ENCODE measurements around the gene NMUR2. TPM values are rescaled to one million over a fixed set of nuclear protein-coding genes. Genes with fewer than 3 reads are reported as not detected.
A peak's percentile ranks its signal among the peaks of the same experiment; 100 is the strongest.

The NMUR2 gene
- total and polyA plus RNA-seq, 2 of the 8 experiments (the other 6 are each of a cell fraction or from before 2014, with no cell fraction given): 0.11 TPM; not detected in 1

- H3K56ac ChIP-seq (replicated peaks; ENCODE audit: insufficient read length, low read depth, low read length): no peak overlapping the region
- no peak overlapping the region for H3K9ac ChIP-seq (replicated peaks in 1 of 4; ENCODE audit: extremely low read depth in 1 of 4, low read depth in 3 of 4, low read length in 3 of 4)
- peak; percentile 75 for FAIRE-seq
- no peak overlapping the region for H2BK5ac ChIP-seq (ENCODE audit: low read depth, low read length)
- no peak overlapping the region for H3K27ac ChIP-seq (ENCODE audit: low read depth, low read length)
- H3K27me3 ChIP-seq (replicated peaks in 1 of 4; ENCODE audit: control insufficient read depth in 3 of 4, extremely low read depth in 1 of 4, insufficient read depth in 3 of 4, low read length in 3 of 4): peaks cover 0 to 1% (median 0%) of the 10 kb centered on the region in 4 experiments; a peak in 1 of 7 replicates
- H2BK20ac ChIP-seq (ENCODE audit: low read length): no peak overlapping the region
- no peaks in the 10 kb centered on the region for H3K36me3 ChIP-seq (ENCODE audit: control insufficient read depth in 2 of 4, insufficient read depth in 4 of 4, low read length in 3 of 4)
- H3K4me1 ChIP-seq (replicated peaks in 1 of 4; ENCODE audit: control insufficient read depth in 3 of 4, insufficient read depth in 4 of 4, low read length in 3 of 4): no peaks in the 10 kb centered on the region
- no peaks in the 10 kb centered on the region; a peak in 1 of 4 replicates for H3K9me3 ChIP-seq (ENCODE audit: insufficient read depth in 2 of 2, low read depth in 1 of 2, low read length in 1 of 2)
- no peak overlapping the region for H4K91ac ChIP-seq (replicated peaks; ENCODE audit: insufficient read length, low read length)
- no peak overlapping the region for H2AK5ac ChIP-seq (ENCODE audit: low read depth, low read length)
- H3K14ac ChIP-seq (ENCODE audit: insufficient read length): no peak overlapping the region
- H4K20me1 ChIP-seq (replicated peaks in 1 of 2; ENCODE audit: control insufficient read depth in 1 of 2, insufficient read depth in 2 of 2, low read length in 2 of 2): no peaks in the 10 kb centered on the region
- no peaks in the 10 kb centered on the region for H3K79me2 ChIP-seq (ENCODE audit: control insufficient read depth in 1 of 2, insufficient read depth in 2 of 2, low read length in 2 of 2)
- no peak overlapping the region for H2AFZ ChIP-seq (ENCODE audit: low read length)
- no peaks in the 10 kb centered on the region; the same call in 1 of the 2 replicates for H3K23me2 ChIP-seq (ENCODE audit: low read depth, low read length)
- 66% methylated on average over 8 of the region's 8 CpGs; no CpG with 5 or more reads in 1 of the 2 experiments for WGBS, 2 experiments (ENCODE audit: extremely low coverage in 1 of 2, insufficient coverage in 1 of 2, insufficient read length in 1 of 2, insufficient replicate concordance in 2 of 2, low coverage in 1 of 2, low lambda C conversion rate in 2 of 2, missing lambda C conversion rate in 1 of 2)
- ChIA-PET POLR2A (ENCODE audit: partially characterized antibody) (no interaction called here), CTCF (ENCODE audit: partially characterized antibody) (interaction anchor here (0.7 to 5.1 kb wide), 79 partner anchors 8 to 534 kb away, joined by 3 to 46 read pairs (median 5); no protein-coding TSS in a partner anchor)
- no peak overlapping the region for H3K18ac ChIP-seq (ENCODE audit: extremely low read depth, low read length)
- H2BK120ac ChIP-seq (replicated peaks; ENCODE audit: low read depth, low read length): no peak overlapping the region
- no peak overlapping the region for H2BK15ac ChIP-seq (ENCODE audit: low read length)
- no peak overlapping the region for H2BK12ac ChIP-seq (ENCODE audit: low read depth, low read length)
- H3K4me3 ChIP-seq (ENCODE audit: extremely low read depth in 1 of 4, insufficient read depth in 2 of 4, low read depth in 3 of 4, low read length in 4 of 4): no peak overlapping the region
- H4K8ac ChIP-seq (ENCODE audit: extremely low read depth, insufficient read depth, low read length): no peak overlapping the region
- no peak overlapping the region for H3K4me2 ChIP-seq (ENCODE audit: insufficient read depth in 1 of 2, low read depth in 2 of 2, low read length in 2 of 2)
- no peak overlapping the region for H4K5ac ChIP-seq (ENCODE audit: insufficient read length, low read depth, low read length)
- no peak overlapping the region for H3K4ac ChIP-seq (replicated peaks; ENCODE audit: insufficient read length, low read depth, low read length)
- DNase-seq (ENCODE audit: low read depth in 1 of 2, low spot score in 2 of 2): peak; percentile 17 to 70
- no peaks in the 10 kb centered on the region for H3K79me1 ChIP-seq (ENCODE audit: low read depth, low read length)
- H3K23ac ChIP-seq (ENCODE audit: insufficient read length): no peak overlapping the region
- TF ChIP-seq BCL11A (IDR thresholded peaks at IDR 0.05; ENCODE audit: low read depth in 2 of 2, low read length in 2 of 2) (no peak), SAP30 (IDR thresholded peaks at IDR 0.05; ENCODE audit: insufficient read depth, insufficient replicate concordance, low read length) (no peak), ASH2L (IDR thresholded peaks at IDR 0.05; ENCODE audit: low read length) (no peak), RAD21 (IDR thresholded peaks at IDR 0.05 in 1 of 2, conservative IDR thresholded peaks at IDR 0.05 in 1 of 2; ENCODE audit: low read depth in 2 of 2, low read length in 2 of 2) (peak; percentile 90 to 93), JUND (IDR thresholded peaks at IDR 0.05; ENCODE audit: low read length) (no peak), NRF1 (IDR thresholded peaks at IDR 0.05; ENCODE audit: low read depth, low read length) (no peak), CHD2 (IDR thresholded peaks at IDR 0.05; ENCODE audit: low read length) (no peak), TAF7 (optimal IDR thresholded peaks at IDR 0.05; ENCODE audit: borderline replicate concordance, low read depth, low read length) (no peak), CTCF (IDR thresholded peaks at IDR 0.05; ENCODE audit: control extremely low read depth in 1 of 3, insufficient read depth in 1 of 3, low read depth in 1 of 3, low read length in 3 of 3) (peak; percentile 82 to 90 (median 89))
These were observed 55.2 kb downstream of the NMUR2 start for GRCh38 chr5:152349683-152350526.

Data from H1 (cell line).